Hepatocyte (in vitro differentiated cells): ENCODE measurements around the gene GNG13.

Source experiments
- EZH2phosphoT487 ChIP-seq: fragments of 200-600 bp; sonication (generic); IDR thresholded peaks from one replicate; pipeline ENCODE4 v1.6.1; 2018; ENCODE audit warnings: antibody characterized with exemption, mild to moderate bottlenecking, low read depth, moderate library complexity; ENCODE audit not compliant: unreplicated experiment, severe bottlenecking
- TF ChIP-seq, protein P1 (sequence below): fragments of 200-600 bp; sonication (generic); IDR thresholded peaks from 2 replicates; pipeline ENCODE4 v1.5.1; 2016; ENCODE audit warnings: antibody characterized with exemption, mild to moderate bottlenecking; ENCODE audit not compliant: poor library complexity

- TF ChIP-seq, protein P1, sequence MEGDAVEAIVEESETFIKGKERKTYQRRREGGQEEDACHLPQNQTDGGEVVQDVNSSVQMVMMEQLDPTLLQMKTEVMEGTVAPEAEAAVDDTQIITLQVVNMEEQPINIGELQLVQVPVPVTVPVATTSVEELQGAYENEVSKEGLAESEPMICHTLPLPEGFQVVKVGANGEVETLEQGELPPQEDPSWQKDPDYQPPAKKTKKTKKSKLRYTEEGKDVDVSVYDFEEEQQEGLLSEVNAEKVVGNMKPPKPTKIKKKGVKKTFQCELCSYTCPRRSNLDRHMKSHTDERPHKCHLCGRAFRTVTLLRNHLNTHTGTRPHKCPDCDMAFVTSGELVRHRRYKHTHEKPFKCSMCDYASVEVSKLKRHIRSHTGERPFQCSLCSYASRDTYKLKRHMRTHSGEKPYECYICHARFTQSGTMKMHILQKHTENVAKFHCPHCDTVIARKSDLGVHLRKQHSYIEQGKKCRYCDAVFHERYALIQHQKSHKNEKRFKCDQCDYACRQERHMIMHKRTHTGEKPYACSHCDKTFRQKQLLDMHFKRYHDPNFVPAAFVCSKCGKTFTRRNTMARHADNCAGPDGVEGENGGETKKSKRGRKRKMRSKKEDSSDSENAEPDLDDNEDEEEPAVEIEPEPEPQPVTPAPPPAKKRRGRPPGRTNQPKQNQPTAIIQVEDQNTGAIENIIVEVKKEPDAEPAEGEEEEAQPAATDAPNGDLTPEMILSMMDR: no peak
- no peak for TF ChIP-seq EZH2phosphoT487
These were observed 35.7 kb upstream of the GNG13 start for GRCh38 chr16:836221-836620.
